ENCODE data around the gene PSMB4.

DNA sequence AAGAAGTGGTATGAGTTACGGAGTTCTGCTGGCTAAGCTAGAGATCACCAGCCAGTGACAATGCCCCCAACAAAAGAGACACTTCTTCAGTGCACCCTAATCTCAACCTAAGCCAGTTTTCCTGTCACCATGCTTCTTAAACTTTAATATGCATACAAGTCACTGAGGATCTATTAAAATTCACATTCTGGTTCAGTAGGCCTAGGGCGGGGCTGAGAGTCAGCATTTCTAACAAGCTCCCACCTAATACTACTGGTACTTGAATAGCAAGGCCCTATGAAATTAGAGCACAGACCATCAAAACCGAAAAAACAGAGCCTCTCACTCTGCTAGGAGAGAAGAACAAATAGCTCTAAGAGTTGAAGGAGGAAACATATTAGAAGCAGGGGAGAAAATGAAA is 7.9 kb downstream of the PSMB4 start:
- TF ChIP-seq, protein P1, sequence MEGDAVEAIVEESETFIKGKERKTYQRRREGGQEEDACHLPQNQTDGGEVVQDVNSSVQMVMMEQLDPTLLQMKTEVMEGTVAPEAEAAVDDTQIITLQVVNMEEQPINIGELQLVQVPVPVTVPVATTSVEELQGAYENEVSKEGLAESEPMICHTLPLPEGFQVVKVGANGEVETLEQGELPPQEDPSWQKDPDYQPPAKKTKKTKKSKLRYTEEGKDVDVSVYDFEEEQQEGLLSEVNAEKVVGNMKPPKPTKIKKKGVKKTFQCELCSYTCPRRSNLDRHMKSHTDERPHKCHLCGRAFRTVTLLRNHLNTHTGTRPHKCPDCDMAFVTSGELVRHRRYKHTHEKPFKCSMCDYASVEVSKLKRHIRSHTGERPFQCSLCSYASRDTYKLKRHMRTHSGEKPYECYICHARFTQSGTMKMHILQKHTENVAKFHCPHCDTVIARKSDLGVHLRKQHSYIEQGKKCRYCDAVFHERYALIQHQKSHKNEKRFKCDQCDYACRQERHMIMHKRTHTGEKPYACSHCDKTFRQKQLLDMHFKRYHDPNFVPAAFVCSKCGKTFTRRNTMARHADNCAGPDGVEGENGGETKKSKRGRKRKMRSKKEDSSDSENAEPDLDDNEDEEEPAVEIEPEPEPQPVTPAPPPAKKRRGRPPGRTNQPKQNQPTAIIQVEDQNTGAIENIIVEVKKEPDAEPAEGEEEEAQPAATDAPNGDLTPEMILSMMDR (IDR thresholded peaks at IDR 0.05), result no peak
- TF ChIP-seq POLR2AphosphoS5 (IDR thresholded peaks at IDR 0.05), result no peak
- TF ChIP-seq POLR2A (IDR thresholded peaks at IDR 0.05), result no peak

All from sigmoid colon (tissue), 4 donors.